ENCODE measurements around the gene SLC7A8.

The SLC7A8 gene

DNA sequence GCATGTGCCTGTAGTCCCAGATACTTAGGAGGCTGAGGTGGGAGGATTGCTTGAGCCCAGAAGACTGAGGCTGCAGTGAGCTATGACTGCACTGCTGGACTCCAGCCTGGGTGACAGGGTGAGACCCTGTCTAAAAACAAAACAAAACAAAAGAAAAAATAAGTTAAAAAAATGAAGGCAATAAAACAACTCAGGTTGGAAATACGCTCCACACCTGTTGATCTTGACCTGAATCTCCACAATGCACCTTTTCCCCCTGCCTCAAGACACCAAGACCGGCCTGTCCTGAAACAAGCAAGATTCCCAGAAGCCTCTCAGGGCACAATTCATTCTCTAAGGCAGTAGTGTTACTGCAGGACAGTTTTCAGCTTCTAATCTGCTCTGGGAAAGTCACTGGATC is 43.6 kb downstream of the SLC7A8 start:
- Histone ChIP-seq H3K4me3 (ENCODE audit: low read depth, low read length) (no peak overlapping the region), H3K27me3 (ENCODE audit: control insufficient read depth, insufficient read depth, low read length) (no peaks in the 10 kb centered on the region), H3K9ac (ENCODE audit: low read depth, low read length) (no peak overlapping the region), H3K9me3 (ENCODE audit: control insufficient read depth, insufficient read depth, low read length) (no peaks in the 10 kb centered on the region), H3K36me3 (ENCODE audit: control insufficient read depth, insufficient read depth, low read length) (peaks cover 48% of the 10 kb centered on the region), H3K4me1 (ENCODE audit: control insufficient read depth, insufficient read depth, low read length) (no peaks in the 10 kb centered on the region)

DNA sequence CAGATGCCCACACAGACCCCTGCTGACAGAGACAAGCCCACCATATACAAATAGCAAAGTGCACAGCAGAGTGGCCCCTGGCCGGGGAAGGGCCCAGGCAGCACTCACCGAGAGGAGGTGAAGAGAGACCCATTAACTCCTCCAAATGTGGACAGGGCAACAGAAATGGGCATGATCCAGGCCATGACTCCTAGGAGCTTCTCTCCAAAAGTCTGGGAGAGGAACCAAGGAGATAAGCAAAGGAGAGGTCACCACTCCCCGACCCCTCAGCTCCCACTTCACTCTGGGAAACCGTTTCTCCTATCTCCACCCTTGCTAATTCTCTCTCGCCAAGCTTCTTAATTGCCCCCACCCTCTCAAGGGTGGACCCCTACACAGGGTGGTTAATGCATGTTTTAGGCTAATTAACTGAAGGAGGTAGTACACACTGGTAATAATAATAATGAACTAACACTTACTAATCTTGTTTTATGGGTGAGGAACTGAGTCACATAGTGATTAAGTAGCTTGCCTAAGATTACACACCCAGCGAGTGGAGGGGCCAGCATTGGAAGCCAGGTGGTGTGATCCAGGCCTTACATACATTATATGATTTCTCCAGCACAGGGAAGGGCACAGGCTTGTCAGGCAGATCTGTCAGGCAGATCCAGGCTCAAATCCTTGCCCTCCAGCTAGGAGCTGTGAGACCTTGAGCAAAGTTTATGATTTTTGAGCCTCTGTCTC is 45.5 kb downstream of the SLC7A8 start:
- H3K4me1 ChIP-seq (ENCODE audit: control insufficient read depth, insufficient read depth, low read length): no peaks in the 10 kb centered on the region

DNA sequence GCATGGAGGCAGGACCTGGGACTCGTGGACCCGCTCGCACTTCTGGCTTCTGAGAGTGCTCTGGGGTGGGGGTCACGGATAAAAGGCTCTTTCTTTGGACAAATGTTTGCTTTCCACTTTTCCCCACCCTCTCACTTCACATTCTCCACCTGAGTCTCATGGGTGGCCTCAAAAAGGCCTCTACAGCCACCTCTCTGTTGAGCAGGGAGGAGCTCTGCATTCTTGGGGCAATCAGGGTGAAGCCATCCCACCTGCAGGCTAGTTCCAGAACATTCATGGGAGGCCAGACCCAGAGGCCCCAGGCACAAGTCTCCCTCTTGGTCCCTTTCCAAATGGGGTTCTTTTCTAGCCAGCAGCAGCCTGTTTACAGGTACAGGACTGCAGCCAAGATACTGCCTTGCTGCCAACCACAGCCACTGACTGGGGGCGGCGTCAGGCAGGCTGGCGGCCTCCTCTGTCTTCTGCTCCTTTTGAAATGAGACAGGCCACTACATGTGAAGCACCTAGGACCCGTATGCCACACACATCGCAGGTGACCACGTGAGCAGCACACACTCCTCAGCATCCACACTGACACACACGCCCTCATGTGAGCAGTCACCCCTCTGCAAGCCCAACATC is 46.2 kb downstream of the SLC7A8 start:
- no peaks in the 10 kb centered on the region for H3K27me3 ChIP-seq (ENCODE audit: control insufficient read depth, insufficient read depth, low read length)
- H3K4me3 ChIP-seq (ENCODE audit: low read depth, low read length): no peak overlapping the region
- H3K4me1 ChIP-seq (ENCODE audit: control insufficient read depth, insufficient read depth, low read length): no peaks in the 10 kb centered on the region
- H3K9me3 ChIP-seq (ENCODE audit: control insufficient read depth, insufficient read depth, low read length): no peaks in the 10 kb centered on the region
- H3K36me3 ChIP-seq (ENCODE audit: control insufficient read depth, insufficient read depth, low read length): peaks cover 40% of the 10 kb centered on the region
- no peak overlapping the region for H3K9ac ChIP-seq (ENCODE audit: low read depth, low read length)

More for the DNA sequence above, 45.5 kb downstream of the SLC7A8 start:
- H3K27me3 ChIP-seq (ENCODE audit: control insufficient read depth, insufficient read depth, low read length): no peaks in the 10 kb centered on the region
- H3K36me3 ChIP-seq (ENCODE audit: control insufficient read depth, insufficient read depth, low read length): peaks cover 44% of the 10 kb centered on the region
- H3K4me3 ChIP-seq (ENCODE audit: low read depth, low read length): no peak overlapping the region
- no peak overlapping the region for H3K9ac ChIP-seq (ENCODE audit: low read depth, low read length)
- no peaks in the 10 kb centered on the region for H3K9me3 ChIP-seq (ENCODE audit: control insufficient read depth, insufficient read depth, low read length)

DNA sequence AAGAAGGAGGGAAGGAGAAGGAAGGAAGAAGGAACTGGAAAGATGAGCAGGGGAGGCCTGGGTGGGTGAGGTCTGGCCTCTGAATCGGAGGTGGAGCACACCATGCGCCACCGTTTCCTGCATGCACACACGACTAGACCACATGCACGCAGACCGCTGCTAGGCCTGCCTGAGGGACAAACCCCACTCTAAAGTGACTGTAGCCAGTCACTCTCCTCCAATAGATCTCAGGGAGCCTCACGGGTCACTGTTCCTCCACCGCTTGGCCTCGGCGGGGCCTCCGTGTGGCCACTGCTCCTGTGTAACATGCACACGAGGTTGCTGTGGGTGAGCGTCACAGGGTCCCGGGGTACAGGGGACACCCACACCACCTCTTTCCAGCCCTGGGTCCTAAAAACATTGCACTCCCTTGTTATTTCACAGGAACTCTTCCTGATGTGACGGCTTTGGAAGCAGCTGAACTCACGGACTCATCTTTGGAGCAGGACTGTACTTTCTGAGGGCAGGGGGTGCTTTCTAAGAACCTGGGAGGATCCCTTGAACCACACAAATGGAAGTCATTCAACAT is 46.8 kb downstream of the SLC7A8 start:
- Histone ChIP-seq H3K27me3 (ENCODE audit: control insufficient read depth, insufficient read depth, low read length) (no peaks in the 10 kb centered on the region), H3K9ac (ENCODE audit: low read depth, low read length) (no peak overlapping the region), H3K36me3 (ENCODE audit: control insufficient read depth, insufficient read depth, low read length) (peaks cover 41% of the 10 kb centered on the region), H3K9me3 (ENCODE audit: control insufficient read depth, insufficient read depth, low read length) (no peaks in the 10 kb centered on the region), H3K4me3 (ENCODE audit: low read depth, low read length) (no peak overlapping the region), H3K4me1 (ENCODE audit: control insufficient read depth, insufficient read depth, low read length) (no peaks in the 10 kb centered on the region)

DNA sequence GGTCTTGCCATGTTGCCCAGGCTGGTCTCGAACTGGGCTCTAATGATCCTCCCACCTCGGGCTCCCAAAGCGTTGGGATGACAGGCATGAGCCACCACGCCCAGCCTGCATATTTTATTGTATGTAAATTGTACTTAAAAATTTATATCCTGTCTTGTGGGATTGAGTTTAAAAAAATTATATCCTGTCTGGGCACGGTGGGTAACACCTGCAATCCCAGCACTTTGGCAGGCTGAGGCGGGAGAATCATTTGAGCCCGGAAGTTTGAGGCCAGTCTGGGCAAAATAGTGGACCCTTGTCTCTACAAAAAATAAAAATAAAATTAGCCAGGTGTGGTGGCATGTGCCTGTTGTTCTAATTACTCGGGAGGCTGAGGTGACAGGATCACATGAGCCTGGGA is 50.5 kb downstream of the SLC7A8 start:
- H3K27me3 ChIP-seq (ENCODE audit: control insufficient read depth, insufficient read depth, low read length): no peaks in the 10 kb centered on the region
- peaks cover 38% of the 10 kb centered on the region for H3K36me3 ChIP-seq (ENCODE audit: control insufficient read depth, insufficient read depth, low read length)
- no peaks in the 10 kb centered on the region for H3K9me3 ChIP-seq (ENCODE audit: control insufficient read depth, insufficient read depth, low read length)
- no peaks in the 10 kb centered on the region for H3K4me1 ChIP-seq (ENCODE audit: control insufficient read depth, insufficient read depth, low read length)
- no peak overlapping the region for H3K4me3 ChIP-seq (ENCODE audit: low read depth, low read length)
- H3K9ac ChIP-seq (ENCODE audit: low read depth, low read length): no peak overlapping the region

DNA sequence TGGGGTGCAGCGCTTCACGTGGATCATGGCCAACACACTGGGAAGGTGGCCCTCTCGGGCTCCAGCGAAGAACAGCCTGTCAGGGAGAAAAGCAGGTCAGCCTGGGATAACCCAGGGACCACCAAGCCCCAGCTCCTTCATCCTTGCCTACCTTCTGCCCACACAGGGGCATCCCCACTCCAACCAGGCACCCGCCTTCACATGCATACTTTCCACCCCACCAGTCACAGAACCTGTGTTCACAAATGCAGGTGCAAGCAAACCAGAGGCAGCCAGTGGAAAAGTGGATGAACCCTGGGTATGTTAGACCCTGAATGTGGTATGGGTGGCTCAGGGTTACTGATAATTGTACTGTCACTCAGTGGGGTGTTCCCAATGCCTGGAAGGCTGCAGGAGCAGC is 52.0 kb downstream of the SLC7A8 start:
- Histone ChIP-seq H3K36me3 (ENCODE audit: control insufficient read depth, insufficient read depth, low read length) (peaks cover 32% of the 10 kb centered on the region), H3K9ac (ENCODE audit: low read depth, low read length) (no peak overlapping the region), H3K4me1 (ENCODE audit: control insufficient read depth, insufficient read depth, low read length) (no peaks in the 10 kb centered on the region)

DNA sequence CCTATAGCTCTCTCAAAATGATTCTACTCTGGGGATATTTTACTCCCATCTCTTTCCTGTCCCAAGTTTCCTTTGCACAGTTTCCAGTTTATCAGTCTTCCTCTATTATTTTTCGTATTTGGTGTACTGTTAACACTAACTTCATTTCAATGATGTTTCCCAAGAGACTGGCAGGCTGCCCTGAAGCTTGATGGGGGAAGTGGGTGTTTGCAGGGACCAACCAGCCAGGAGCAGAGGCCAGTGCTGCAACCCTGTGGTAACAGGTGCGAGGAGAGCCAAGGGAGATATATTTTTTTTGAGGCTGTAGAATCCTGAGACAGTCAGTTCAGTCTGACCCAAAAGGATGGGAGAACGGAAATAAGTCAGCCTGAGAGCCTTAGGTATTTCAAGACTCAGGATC is 52.6 kb downstream of the SLC7A8 start:
- peaks cover 30% of the 10 kb centered on the region for H3K36me3 ChIP-seq (ENCODE audit: control insufficient read depth, insufficient read depth, low read length)
- H3K27me3 ChIP-seq (ENCODE audit: control insufficient read depth, insufficient read depth, low read length): no peaks in the 10 kb centered on the region
- H3K9me3 ChIP-seq (ENCODE audit: control insufficient read depth, insufficient read depth, low read length): no peaks in the 10 kb centered on the region
- no peak overlapping the region for H3K4me3 ChIP-seq (ENCODE audit: low read depth, low read length)
- H3K9ac ChIP-seq (ENCODE audit: low read depth, low read length): no peak overlapping the region
- peaks cover 2% of the 10 kb centered on the region for H3K4me1 ChIP-seq (ENCODE audit: control insufficient read depth, insufficient read depth, low read length)

More for the DNA sequence above, 52.0 kb downstream of the SLC7A8 start:
- Histone ChIP-seq H3K27me3 (ENCODE audit: control insufficient read depth, insufficient read depth, low read length) (no peaks in the 10 kb centered on the region), H3K9me3 (ENCODE audit: control insufficient read depth, insufficient read depth, low read length) (no peaks in the 10 kb centered on the region), H3K4me3 (ENCODE audit: low read depth, low read length) (no peak overlapping the region)

DNA sequence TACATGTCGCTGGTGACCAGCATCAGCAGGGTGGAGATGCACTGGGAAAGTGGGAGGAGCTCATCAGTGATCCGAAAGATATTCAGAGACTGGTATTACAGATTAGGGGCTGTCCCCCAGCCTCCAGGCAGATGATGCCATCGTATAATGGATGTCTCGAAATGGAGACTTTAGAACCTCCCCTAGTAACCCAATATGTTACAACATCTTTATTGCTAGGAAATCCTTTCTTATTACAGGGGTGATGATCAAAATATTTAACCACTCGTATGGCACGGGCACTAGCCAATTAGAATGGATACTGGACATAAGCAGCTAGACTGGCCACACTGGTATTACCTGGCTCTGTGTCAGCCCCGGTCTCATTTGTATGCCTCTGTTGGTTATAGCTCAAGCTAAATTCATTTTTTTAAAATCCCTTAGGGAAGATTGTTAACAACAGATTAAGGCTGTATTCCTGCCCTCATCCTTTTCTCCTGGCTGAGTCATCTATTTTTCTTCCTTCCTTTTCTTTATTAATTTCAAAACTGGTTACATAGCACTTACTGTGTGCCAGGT is 53.6 kb downstream of the SLC7A8 start:
- no peak overlapping the region for H3K9ac ChIP-seq (ENCODE audit: low read depth, low read length)
- H3K27me3 ChIP-seq (ENCODE audit: control insufficient read depth, insufficient read depth, low read length): no peaks in the 10 kb centered on the region
- H3K4me3 ChIP-seq (ENCODE audit: low read depth, low read length): no peak overlapping the region
- H3K36me3 ChIP-seq (ENCODE audit: control insufficient read depth, insufficient read depth, low read length): peaks cover 30% of the 10 kb centered on the region
- H3K9me3 ChIP-seq (ENCODE audit: control insufficient read depth, insufficient read depth, low read length): no peaks in the 10 kb centered on the region
- H3K4me1 ChIP-seq (ENCODE audit: control insufficient read depth, insufficient read depth, low read length): peaks cover 2% of the 10 kb centered on the region

DNA sequence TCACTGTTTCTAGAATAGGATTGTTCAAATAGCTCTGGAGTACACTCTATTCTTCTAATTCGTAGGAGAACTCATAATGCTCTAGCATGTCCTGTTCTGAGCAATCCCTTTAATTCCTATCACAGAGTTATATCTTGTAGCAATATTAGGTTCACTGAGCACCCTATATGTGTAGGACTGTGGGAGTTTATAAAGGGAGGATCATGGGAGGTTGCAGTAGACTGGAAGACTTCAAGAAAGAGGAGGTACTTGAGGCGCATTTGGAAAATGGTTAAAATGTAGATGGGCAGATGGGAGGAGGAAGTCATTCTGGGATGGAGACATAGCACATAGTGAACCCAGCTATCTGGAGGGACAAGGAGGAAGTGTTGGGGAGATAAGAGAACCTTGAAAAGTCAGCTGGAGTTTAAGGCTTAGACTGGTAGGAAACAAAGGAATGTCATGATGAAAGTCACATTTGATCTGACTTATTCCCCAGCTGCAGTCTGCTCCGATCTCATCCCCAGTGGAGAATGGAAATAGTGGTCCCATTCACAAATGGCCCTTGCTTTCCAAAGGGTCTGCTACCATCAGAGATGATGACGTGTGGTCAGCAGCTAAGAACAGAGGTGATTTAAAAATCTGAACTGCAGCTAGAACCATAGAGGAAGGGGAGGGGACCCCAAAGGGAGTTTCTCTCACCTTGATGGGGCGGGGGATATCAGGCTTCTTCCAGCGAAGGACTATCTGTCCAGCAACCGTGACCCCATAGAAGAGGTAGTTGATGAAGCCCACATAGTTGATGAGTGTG is 54.3 kb downstream of the SLC7A8 start:
- Histone ChIP-seq H3K4me3 (ENCODE audit: low read depth, low read length) (no peak overlapping the region), H3K9me3 (ENCODE audit: control insufficient read depth, insufficient read depth, low read length) (no peaks in the 10 kb centered on the region), H3K27me3 (ENCODE audit: control insufficient read depth, insufficient read depth, low read length) (no peaks in the 10 kb centered on the region), H3K9ac (ENCODE audit: low read depth, low read length) (no peak overlapping the region), H3K36me3 (ENCODE audit: control insufficient read depth, insufficient read depth, low read length) (peaks cover 30% of the 10 kb centered on the region), H3K4me1 (ENCODE audit: control insufficient read depth, insufficient read depth, low read length) (peaks cover 2% of the 10 kb centered on the region)

DNA sequence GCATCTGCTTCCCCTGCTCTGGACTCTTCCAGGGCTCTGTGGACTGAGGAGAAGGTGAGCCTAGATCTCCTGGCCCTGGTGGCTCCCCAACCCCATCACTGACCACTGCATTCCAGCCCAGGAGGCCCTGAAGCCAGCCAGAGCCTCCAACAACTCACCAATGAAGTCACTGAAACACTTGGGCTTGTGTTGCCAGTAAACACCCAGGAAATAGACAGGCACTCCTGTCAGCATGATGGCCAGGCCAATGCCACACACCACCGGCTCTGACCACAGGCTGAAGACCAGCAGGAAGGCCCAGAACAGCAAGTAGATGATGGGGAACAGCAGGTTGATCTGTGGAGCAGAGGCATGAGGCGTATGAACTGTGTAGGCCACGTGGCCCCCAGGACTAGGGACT is 55.6 kb downstream of the SLC7A8 start:
- Histone ChIP-seq H3K9me3 (ENCODE audit: control insufficient read depth, insufficient read depth, low read length) (no peaks in the 10 kb centered on the region), H3K36me3 (ENCODE audit: control insufficient read depth, insufficient read depth, low read length) (peaks cover 30% of the 10 kb centered on the region), H3K27me3 (ENCODE audit: control insufficient read depth, insufficient read depth, low read length) (no peaks in the 10 kb centered on the region), H3K4me3 (ENCODE audit: low read depth, low read length) (no peak overlapping the region), H3K4me1 (ENCODE audit: control insufficient read depth, insufficient read depth, low read length) (peaks cover 2% of the 10 kb centered on the region), H3K9ac (ENCODE audit: low read depth, low read length) (no peak overlapping the region)

DNA sequence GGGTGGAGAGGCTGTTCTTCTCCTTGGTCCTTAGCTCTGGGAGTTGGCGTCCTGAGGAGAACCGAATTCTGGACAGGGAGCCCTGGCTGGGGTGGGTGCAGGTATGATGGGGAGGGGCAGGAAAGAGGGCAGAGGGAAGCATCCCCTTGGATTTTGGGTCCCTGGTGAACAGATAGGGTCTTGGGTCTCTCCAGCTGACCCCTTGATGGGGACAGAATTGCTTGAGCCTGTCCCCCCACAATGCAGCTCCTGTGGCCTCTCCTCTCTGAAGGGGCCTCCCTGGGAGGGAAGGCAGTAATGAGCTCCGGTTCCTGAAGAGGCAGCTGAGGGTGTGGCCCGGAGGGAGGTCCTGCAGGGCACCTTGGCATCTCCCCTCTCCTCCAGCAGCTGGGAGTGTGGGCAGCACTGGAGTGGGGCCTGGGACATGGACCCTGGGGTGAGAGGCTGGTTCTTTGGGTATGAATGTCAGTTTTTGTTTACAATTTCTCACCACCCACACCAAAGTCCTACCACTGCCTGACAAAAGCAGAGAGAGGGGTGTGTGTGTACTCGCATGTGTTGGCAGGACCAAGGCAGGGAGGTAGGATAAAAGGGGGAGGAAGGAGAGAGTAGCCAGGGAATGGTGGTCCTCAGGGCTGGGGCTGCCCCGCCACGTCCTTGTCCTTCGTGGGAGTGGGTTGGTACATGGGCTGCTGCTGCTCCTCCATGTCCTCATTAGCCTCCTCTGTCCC is 56.7 kb downstream of the SLC7A8 start:
- Histone ChIP-seq H3K27me3 (ENCODE audit: control insufficient read depth, insufficient read depth, low read length) (no peaks in the 10 kb centered on the region), H3K9ac (ENCODE audit: low read depth, low read length) (no peak overlapping the region), H3K36me3 (ENCODE audit: control insufficient read depth, insufficient read depth, low read length) (peaks cover 25% of the 10 kb centered on the region), H3K9me3 (ENCODE audit: control insufficient read depth, insufficient read depth, low read length) (no peaks in the 10 kb centered on the region), H3K4me3 (ENCODE audit: low read depth, low read length) (no peak overlapping the region), H3K4me1 (ENCODE audit: control insufficient read depth, insufficient read depth, low read length) (peaks cover 5% of the 10 kb centered on the region)

Measured in iPS-15b (cell line).